RCC 7860 (cell line): ENCODE results near the gene TSEN54.
A peak's percentile ranks its signal among the peaks of the same experiment; 100 is the strongest.
"Not testable (repeated sequence)": the region's sequence is repeated elsewhere in the genome, so short reads cannot be mapped to it uniquely, and the experiment has no call there.

Experiments
- DNase-seq: peaks from one replicate; pipeline ENCODE4 v3.0.0-alpha.2; 2015; ENCODE audit warnings: low spot score
- FAIRE-seq: peaks from 2 replicates; lab custom pipeline; 2012; peaks lifted over from hg19 to GRCh38; lab: Jason Lieb, UNC

The TSEN54 gene

DNA sequence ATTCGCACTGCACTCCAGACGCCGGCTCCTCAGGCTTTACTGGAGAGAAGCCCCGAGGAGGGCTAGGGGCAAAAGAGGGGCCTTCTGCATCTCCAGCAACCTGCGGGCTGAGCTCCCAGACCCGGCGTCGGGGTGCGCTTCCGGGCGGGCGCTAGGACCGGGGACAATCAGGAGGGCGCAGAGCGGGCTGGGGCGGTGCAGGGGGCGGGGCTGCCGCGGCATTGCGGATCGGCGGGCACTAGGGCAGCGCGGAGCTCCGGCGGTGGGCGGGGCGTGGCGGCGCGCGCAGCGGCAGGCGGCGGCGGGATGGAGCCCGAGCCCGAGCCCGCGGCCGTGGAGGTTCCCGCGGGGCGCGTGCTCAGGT lies at the start of gene TSEN54:
TSEN54 (plus strand) TSS at position 274 of the 364 bp plus-strand sequence; CDS start at position 307, 33 bp downstream.
- FAIRE-seq (no peak), DNase-seq (peak; percentile 71)

DNA sequence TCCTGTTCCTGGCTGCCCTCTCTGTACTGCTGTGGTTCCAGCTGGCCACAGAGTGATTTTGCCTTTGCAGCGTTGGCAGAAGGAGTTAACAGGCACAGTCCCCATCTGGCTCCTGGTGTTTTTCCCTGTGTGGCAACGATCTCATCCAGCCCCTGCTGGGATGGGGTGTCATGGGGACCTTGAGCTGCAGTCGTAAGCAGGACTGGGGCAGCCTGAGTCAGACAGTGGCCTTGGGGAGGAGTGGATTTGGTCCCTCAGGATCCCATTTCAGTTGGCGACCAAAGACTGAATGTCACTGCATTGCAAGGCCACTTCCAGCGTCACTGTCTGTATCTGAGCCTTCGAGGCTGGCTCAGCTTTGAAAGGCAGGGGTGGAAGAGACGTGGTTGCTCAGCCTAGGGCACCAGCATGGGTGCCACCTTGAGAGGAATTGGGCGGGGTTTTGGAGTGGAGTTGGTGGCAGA lies 48.0 kb upstream of the TSEN54 start:
- no peak for FAIRE-seq
- DNase-seq, result no peak

DNA sequence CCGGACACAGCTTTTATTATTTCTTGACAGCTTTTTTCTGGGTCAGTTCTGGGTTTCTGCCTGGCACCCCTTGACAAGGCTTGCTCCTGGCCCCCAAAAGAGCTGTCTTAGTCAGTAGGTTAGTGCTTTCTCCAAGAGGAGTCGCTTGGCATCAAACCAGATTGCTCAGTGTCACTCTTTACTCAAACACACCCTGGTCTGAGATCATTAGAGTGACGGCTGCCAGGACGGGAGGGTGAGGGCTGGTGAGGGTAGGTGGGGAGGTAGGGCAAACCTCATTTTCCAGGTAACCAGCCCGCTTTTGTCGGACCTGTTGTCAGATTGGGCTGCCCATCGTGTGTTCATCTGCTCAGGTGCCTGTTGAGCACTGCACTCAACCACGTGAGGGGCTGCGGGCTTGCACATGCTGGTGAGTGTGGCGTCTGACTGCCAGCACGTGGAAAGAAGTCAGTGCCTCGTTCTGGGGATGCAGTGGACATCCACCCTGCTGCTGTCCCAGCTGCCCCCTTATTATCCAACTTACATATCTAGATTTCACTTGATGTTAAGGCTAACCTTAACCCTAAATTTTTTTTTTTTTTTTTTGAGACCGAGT lies 47.5 kb upstream of the TSEN54 start:
- FAIRE-seq (no peak), DNase-seq (no peak)

DNA sequence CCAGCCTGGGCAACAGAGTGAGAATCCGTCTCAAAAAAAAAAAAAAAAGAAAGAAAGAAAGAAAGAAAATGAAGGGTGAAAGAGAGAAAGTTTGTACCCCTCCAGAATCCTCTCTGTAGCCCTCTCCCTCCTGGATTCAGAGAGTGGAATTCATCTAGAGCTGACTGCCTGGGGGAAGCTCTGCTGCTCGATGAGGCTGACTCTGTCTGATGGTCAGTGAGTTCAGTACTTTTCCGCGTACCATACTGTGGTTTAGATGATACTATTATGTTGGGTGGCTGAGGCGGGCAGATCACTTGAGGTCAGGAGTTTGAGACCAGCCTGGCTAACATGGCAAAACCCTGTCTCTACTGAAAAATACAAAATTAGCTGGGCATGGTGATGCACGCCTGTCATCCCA lies 45.1 kb upstream of the TSEN54 start:
- DNase-seq (no peak), FAIRE-seq (no peak)

DNA sequence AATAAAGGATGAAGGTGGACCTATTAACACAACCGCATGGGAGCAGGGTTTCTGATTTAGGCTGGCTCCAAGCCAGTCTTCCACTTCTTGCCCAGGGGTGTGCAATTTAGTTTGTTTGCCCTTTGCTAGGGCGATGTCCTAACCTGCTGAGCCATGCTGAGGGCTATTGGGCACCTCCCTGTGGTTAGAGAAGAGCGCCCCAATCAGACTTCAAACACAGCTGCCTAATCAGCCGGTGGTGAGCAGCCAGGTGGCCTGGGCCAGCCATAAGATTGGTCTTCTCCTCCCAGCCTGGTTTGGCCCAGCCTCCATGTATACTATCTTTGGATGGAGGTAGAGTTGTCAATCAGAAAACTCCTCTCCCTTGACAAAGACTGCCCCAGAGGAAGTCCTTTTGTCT lies 44.2 kb upstream of the TSEN54 start:
- no peak for FAIRE-seq

DNA sequence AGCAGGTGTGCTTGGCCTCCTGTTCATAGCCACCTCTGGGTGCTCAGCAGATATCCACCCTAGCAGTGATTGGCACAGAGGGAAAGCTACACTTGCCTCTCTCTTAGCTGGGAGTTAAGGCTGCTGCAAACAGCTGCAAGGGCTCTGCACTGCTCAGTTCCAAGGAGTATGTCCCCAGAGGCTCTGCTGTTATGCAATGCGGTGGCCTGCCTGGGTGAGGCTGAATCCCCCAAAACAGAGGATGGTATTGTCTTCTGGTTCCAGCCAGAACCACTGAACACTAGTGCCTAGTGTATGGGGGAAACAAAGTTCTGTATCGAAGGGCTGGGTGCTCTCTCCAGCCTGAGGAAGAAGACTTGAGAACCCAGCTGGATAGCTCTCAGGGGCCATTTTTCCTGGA lies 43.1 kb upstream of the TSEN54 start:
- DNase-seq, result no peak
- no peak for FAIRE-seq

More for the DNA sequence above, 44.2 kb upstream of the TSEN54 start:
- no peak for DNase-seq

DNA sequence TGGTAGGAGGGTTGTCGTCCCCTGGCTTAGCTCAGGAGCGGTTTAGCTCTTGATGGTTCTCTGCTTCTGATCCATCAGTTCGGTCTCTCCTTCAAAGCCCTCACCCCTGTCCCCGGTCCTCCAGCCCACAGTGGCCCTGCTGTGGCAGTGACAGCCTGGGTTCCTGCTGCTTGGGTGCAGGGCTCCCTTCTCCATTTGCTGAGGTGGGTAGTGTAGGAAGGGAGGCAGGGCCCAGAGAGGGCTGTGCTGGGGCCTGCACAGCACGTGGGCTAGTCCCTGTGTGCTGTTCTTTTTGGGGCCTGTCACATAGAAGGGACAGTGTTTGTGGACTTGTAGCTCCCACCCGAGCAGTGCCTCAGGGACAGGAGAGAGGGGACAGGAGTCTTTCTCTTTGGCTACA lies 41.6 kb upstream of the TSEN54 start:
- DNase-seq (no peak), FAIRE-seq (no peak)

DNA sequence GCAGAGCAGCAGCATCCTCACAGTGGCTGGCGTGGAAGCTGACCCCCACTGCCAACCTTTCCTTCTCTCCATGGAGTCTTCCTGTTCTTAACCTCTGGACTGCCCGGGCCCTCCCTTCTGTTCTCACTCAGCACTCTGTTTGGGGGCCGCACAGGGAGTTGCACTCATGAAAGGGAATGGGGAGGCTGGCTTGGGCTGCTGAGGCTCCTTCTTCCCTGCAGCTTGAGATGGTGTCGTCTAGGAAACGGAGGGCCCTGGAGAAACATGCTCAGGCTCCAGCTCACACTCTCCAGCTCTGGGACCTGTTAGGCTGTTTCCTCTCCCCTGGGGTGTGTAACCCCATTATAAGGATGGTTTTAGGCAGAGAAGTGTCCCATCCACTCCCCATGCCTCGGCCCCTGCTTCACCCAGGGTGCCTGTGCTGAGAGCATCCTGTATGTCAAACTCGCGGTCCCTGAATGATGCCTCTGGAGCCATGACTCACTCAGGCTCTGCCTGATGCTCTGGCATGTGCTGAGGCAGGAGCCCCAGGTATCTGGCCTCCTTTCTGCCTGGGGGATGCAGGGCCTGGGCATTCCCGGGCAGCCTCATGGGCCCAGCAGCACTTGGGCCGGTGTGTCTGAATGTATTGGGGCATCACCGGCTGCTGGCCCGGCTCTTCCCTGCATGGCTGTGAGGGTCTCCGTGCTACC lies 41.0 kb upstream of the TSEN54 start:
- FAIRE-seq, result no peak
- DNase-seq, result no peak

DNA sequence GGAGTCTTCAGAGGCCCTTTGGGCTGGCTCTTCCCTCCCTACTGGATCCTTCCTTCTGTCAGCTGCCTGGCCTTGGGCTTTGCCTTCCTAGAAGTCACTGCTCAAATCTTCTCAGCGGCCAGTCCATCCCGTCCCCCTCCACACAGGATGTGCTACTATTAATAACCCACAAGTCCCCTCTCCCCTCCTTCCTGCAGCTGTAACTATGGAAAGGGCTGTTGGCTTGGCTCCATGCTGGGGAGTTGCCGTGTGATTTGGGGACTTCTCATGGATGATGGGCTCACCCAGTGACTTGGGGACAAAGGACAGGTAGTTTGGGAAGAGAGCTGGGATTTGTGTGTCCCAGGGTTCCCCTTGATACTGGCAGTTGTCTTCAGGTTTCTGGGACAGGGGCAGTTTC lies 40.5 kb upstream of the TSEN54 start:
- FAIRE-seq, result no peak

DNA sequence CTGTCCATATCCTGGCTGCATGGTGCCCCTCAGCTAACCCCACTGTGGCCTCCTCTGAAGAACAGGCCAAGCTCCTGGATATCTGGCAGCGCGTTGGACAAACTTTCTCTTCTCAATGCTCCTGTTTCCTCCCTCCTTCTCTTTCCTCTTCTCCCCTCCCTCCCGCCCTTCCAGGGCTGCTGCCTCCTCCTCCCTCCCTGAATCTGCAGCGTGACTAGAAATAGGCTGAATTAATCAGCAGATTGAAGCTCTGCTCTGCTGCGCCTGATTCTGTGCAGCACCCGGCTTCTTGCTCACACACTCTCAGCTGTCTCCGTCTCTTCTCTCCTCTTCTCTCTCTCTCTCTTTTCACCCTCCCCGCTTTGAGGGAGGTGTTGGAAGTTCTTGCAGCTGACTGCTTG lies 40.1 kb upstream of the TSEN54 start:
- DNase-seq, result no peak

More for the DNA sequence above, 40.5 kb upstream of the TSEN54 start:
- DNase-seq, result no peak

DNA sequence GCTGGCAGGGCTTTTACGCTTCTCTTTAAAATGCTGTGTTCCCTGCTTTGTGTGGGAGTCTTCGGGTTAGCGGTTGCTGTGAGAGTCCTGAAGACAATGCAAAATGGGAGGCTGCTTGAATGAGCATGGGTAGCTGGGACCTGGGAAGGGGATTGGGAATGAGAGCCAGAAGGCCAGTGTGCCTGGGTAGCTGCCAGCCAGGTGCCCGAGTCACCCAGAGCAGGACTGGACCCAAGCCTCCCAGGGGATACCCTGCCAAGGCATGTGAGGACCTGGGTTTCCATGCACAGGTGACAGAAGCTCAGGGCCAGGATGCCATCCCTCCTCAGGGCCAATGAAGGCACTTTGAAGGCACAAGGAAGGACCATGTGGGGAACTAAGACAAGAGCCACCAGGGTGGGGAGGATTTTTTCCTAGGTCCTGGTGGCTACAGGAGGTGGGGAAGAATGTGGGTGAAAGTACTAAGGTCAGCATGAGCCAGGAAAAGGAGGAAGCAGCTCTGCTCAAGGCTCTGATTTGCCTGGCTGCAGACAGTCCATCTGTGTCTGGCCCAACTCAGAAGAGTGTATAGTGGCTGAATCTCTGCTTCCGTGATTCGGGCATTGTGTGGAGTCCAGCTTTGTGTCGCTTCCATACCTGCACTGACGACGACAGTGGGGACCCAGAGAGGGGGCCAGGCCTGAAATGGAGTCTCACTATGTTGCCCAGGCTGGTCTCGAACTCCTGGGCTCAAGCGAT lies 39.4 kb upstream of the TSEN54 start:
- FAIRE-seq, result no peak
- DNase-seq, result no peak

More for the DNA sequence above, 40.1 kb upstream of the TSEN54 start:
- no peak for FAIRE-seq

DNA sequence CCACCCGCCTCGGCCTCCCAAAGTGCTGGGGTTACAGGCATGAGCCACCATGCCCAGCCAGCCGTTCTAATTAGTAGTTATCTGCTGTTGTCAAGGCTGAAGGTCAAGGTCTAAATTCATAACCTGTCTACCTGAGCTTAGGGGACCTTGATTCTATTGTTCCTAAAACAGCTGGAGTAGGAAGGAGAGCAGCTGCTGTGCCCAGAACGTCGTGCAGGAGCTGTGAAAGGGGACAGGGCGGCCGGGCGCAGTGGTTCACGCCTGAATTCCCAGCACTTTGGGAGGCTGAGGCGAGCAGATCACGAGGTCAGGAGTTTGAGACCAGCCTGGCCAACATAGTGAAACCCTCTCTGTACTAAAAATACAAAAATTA lies 38.9 kb upstream of the TSEN54 start:
- FAIRE-seq, DNase-seq: not testable (repeated sequence)

DNA sequence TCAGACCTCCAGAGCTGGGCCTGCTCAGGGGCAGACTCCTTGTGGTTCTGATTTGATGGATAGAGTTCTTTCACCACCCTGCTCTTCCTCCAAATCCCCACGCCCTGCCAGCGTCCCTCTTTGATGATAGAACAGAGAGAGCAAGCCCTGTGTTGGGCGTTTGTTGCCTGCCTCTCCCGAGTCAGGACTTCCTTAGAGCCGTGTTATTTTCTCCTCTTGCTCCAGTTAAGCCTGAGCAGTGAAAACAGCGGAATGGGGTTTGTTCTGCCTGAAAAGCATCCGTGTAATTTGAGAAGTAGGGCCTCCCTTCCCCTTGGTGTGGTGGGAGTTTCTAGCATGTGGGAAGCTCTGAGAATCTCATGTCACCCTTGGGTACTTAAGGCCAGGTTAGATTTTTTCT lies 37.8 kb upstream of the TSEN54 start:
- DNase-seq (no peak), FAIRE-seq (no peak)

DNA sequence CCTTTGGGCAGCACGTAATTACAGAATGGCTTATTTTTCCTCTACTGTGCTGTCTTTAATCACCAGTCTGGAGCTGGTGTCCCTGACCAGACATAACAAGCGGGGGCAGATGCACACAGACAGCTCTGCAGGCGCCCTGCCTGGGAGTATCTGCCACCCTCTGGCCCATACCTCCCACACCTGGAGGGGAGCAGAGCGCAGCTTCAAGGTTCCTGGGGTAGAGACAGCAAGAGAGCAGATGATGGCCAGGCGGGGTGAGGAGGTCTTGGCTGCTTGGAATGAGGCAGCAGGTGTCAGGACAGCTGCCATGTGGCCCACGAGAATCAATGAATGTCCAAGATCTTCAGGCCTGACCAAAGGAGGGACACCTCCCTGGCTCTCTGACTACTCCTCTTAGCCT lies 36.0 kb upstream of the TSEN54 start:
- DNase-seq, result no peak
- no peak for FAIRE-seq

DNA sequence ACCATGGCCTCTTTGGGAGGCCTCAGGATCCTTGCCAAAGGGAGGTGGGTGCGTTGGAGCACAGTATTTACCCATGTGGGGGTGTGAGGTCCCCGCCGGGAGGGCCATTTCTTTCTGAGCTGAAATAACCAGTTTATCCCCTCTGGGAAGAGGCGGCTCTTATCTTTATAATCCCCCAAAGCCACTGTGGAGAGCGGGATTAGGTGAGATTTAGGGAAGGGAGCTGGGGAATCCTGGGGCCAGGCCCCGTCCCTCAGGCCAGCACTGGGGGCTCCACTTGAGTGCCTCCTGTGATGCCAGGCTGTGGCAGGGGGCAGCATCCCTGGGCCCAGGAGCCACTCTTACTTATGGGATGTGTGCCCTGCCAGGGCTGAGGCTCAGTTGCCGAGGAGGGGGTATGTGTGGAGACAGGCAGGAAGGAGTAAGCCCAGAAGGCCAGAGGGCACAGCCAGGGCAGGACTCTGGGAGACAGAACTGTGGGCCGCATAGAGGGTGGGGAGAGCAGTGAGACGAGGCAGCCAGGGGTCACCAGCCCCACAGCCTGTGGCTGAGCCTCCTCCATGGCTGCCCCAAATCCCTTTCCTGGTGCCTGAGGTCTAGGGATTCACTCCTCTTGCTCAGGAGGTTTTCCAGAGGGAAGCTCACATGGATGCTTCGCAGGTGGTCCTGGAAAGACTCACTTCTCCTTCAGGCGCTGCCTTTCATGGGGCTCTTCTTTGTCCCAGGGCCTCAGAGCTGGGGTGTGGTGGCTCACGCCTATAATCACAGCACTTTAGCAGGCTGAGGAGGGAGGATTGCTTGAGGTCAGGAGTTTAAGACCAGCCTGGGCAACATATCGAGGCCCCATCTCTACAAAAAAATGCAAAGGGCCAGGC lies 34.9 kb upstream of the TSEN54 start:
- FAIRE-seq (no peak), DNase-seq (no peak)

DNA sequence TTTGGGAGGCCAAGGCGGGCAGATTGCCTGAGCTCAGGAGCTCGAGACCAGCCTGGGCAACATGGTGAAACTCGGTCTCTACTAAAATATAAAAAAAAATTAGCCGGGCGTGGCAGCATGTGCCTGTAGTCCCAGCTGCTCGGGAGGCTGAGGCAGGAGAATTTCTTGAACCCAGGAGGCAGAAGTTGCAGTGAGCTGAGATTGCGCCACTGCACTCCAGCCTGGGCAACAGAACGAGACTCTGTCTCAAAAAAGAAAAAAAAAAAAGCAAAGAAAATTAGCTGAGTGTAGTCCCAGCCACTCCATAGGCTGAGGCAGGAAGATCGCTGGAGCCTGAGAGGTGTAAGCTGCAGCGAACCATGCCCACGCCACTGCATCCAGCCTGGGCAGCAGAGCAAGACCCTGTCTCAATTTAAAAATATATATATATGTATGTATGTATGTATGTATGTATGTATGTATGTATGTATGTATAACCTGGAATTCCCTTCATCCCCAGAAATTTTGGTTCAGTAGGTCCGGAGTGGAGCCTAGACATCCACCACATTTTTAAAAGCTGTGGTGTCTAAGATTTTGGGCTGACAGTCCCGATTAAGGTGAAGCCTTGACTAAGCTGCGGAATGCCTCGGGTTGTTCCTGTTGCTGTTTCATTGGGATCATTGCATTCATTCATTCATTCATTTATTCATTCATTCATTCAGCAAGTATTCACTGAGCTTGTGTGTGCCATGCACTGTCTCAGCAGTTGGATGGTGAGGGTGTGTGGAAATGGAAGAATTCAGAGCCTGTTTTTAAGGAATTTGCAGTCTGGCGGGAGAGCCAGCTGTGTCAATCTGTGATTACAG lies 34.0 kb upstream of the TSEN54 start:
- DNase-seq, result no peak
- no peak for FAIRE-seq

DNA sequence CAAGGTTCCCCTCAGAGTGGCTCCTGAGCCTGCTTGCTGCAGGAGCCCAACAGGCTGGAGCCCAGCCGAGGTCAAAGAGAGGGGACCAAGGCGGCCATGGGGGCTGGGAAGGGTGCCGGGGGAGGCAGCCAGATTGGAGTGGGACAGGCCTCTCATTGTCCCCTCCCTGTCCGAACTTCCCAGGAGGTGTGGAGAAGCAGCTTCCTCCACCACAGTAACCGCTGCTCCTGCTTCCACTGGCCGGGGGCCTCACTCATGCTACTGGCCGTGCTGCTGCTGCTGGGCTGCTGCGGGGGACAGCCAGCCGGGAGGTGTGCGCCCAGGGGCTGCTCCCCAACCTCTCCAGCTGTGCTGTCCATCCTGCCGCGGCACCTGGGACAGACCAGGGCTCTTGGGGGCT lies 30.6 kb upstream of the TSEN54 start:
- no peak for DNase-seq
- FAIRE-seq, result no peak

DNA sequence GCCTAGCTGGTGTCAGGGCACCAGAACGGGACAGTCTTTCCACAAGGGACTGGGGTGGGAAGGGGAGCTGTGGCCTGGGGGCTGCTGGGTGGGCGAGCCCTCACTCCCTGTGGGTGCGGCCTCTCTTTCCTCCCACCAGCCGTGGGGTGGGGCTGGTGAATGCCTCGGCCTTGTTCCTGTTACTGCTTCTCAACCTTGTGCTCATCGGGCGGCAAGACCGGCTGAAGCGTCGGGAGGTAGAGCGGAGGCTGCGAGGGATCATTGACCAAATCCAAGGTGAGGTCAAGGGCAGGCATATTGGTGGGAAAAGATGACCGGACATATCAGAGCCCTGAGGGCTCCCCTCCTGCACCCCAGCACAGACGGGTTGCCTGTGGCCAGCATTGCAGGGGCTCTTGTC lies 30.2 kb upstream of the TSEN54 start:
- FAIRE-seq (no peak), DNase-seq (no peak)

DNA sequence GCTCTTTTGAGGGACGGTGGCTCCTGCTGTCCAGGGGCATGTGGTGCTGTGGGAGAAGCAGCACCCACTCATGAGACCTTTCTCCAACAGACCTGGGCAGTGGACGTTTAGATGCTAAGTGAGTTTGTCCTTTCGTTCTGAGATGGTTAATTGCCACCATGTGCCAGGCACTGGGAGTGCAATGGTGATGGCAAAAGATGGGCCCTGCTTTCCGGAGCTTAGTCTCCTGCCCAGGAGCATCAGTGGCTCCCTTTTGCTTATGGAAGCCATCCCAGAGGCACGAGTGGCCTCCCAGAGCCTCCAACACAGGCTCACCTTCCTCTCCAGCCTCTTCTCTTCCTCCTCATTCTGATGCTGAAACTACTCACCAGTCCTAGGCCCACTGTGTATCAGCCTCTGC lies 29.4 kb upstream of the TSEN54 start:
- FAIRE-seq (no peak), DNase-seq (no peak)

DNA sequence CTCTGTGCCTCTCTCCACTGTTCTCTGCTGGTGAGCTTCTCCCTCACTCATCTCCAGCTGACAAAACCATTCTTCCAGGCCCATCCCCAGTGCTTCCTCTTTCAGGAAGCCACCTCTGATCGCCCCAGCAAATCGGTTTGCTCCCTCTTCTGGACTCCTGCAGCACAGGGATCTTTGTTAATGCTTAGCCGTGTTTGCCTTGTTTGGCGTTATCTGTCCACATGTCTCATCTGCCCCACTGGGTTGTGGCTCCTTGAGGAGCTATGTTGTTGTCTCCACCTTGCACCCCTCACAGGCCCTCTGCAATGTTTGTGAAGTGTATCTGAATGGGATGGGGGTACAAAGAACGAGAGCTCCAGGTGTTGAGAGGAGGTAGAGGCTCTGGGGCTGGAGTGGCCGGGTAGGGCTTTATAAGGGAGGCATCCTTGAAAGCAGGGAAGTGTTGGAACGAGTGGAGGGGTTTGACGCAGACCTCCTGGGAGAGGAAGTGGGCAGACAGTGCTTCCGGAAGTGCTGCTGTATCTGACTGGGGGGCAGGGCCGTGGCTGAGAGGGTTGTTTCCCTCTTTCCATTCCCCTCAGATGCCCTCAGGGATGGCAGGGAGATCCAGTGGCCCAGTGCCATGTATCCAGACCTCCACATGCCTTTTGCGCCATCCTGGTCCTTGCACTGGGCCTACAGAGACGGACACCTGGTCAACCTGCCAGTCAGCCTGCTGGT lies 28.8 kb upstream of the TSEN54 start:
- FAIRE-seq (no peak), DNase-seq (no peak)
